ENCODE measurements around the gene CDHR5.

GRCh38 chr11:611001-611996 lies 13.5 kb downstream of the CDHR5 start:
- TF ChIP-seq CTCF (IDR thresholded peaks at IDR 0.05) (no peak), EP300 (IDR thresholded peaks at IDR 0.05; ENCODE audit: low read depth) (no peak), POLR2AphosphoS5 (IDR thresholded peaks at IDR 0.05) (no peak), POLR2A (IDR thresholded peaks at IDR 0.05) (no peak)
